GM12872 (cell line): ENCODE measurements around the gene SEC31B.

Source experiments
- CTCF ChIP-seq: IDR thresholded peaks from 3 replicates; pipeline ENCODE4 v1.5.1; 2011; ENCODE audit warnings: low read depth, mild to moderate bottlenecking, low read length, moderate library complexity; ENCODE audit not compliant: insufficient read depth

The SEC31B gene

GRCh38 chr10:100442548-100442947 is 77.1 kb downstream of the SEC31B start:
- TF ChIP-seq CTCF = no peak

- no peak for TF ChIP-seq CTCF
Observed at GRCh38 chr10:100438674-100439315, 80.9 kb downstream of the SEC31B start.
